Measurements from ENCODE around the gene AGTR1.

AGTR1 gene

DNA sequence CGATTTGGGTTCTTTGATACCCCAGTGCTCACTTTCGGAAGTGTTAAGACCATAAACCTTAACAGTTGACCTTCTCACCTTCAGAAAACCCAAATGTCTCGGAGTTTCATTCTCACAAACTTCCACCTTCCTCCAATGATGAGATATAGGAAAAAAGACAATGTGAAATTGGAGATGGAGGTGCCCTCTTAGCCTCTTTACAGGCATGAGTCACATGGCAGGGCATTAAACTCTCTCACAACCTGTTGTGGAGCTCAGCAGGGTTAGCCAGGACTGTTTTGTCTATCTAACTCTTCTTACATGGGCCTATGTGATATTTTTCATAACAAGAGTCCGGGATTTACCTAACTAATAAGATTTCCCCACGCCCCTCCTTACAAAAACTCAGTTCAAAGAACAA is 10.7 kb downstream of the AGTR1 start:
- Histone ChIP-seq H3K4me2 (ENCODE audit: low read length) (no peak overlapping the region), H3K79me2 (no peaks in the 10 kb centered on the region), H3K27ac (no peak overlapping the region), H2AFZ (no peak overlapping the region), H3K4me3 (ENCODE audit: low read depth, low read length) (no peak overlapping the region), H3K27me3 (ENCODE audit: control insufficient read depth, insufficient read depth, low read length) (no peaks in the 10 kb centered on the region), H3K9me3 (ENCODE audit: control insufficient read depth, low read length) (no peaks in the 10 kb centered on the region), H3K9ac (no peak overlapping the region), H3K36me3 (ENCODE audit: control insufficient read depth, insufficient read depth, low read length) (no peaks in the 10 kb centered on the region), H3K4me1 (no peaks in the 10 kb centered on the region)
- TF ChIP-seq, protein P1, sequence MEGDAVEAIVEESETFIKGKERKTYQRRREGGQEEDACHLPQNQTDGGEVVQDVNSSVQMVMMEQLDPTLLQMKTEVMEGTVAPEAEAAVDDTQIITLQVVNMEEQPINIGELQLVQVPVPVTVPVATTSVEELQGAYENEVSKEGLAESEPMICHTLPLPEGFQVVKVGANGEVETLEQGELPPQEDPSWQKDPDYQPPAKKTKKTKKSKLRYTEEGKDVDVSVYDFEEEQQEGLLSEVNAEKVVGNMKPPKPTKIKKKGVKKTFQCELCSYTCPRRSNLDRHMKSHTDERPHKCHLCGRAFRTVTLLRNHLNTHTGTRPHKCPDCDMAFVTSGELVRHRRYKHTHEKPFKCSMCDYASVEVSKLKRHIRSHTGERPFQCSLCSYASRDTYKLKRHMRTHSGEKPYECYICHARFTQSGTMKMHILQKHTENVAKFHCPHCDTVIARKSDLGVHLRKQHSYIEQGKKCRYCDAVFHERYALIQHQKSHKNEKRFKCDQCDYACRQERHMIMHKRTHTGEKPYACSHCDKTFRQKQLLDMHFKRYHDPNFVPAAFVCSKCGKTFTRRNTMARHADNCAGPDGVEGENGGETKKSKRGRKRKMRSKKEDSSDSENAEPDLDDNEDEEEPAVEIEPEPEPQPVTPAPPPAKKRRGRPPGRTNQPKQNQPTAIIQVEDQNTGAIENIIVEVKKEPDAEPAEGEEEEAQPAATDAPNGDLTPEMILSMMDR (IDR thresholded peaks at IDR 0.05): no peak

DNA sequence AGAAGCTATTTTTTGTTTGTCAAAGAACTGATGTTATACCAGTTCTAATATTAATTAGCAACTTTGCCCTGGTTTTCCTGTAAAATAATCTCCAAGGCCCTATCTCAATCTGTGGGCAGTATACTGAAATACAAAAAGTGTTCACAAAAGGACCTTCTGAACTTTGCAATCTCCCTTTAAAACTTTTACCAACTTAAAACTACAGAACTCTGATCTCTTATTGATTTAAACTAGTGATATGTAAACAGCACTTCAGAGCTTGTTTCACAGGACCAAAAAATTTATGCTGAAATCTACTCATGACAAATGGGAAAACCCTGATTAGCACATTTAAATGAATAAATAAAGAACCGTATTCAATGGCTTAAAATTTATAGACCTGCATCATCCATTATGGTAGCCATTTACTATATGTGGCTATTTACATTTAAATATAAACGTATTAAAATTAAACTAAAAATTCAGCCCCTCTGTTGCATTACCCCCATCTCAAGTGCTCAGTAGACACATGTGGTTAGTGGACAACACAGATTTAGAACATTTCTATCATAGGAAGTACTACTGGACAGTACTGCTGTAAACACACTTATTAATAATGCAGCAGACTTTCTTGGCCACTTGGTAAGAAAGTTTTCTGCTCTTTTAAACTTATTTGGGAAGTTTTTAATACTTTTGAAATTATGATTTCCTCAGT is 12.0 kb downstream of the AGTR1 start:
- TF ChIP-seq, protein P1 (IDR thresholded peaks at IDR 0.05): no peak
- Histone ChIP-seq H3K9ac (no peak overlapping the region), H3K27ac (no peak overlapping the region), H2AFZ (no peak overlapping the region), H3K4me1 (no peaks in the 10 kb centered on the region), H3K79me2 (no peaks in the 10 kb centered on the region), H3K27me3 (ENCODE audit: control insufficient read depth, insufficient read depth, low read length) (no peaks in the 10 kb centered on the region), H3K4me3 (ENCODE audit: low read depth, low read length) (no peak overlapping the region), H3K4me2 (ENCODE audit: low read length) (no peak overlapping the region), H3K36me3 (ENCODE audit: control insufficient read depth, insufficient read depth, low read length) (no peaks in the 10 kb centered on the region), H3K9me3 (ENCODE audit: control insufficient read depth, low read length) (no peaks in the 10 kb centered on the region)

DNA sequence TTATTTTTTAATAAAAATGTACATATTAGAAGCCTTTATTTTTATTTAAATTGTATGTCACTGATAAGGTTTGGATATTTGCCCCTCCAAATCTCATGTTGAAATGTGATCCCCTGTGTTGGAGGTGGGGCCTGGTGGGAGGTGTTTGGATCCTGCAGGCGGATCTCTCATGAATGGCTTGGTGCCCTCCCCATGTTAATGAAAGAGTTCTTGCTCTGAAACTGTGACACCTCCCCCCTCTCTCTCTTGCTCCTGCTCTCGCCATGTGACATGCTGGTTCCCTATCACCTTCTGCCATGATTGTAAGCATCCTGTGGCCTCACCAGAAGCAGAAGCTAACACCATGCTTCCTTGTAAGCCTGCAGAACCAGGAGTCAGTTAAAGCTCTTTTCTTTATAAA is 13.0 kb downstream of the AGTR1 start:
- Histone ChIP-seq H3K27me3 (ENCODE audit: control insufficient read depth, insufficient read depth, low read length) (no peaks in the 10 kb centered on the region), H2AFZ (no peak overlapping the region), H3K4me2 (ENCODE audit: low read length) (no peak overlapping the region), H3K9me3 (ENCODE audit: control insufficient read depth, low read length) (no peaks in the 10 kb centered on the region), H3K36me3 (ENCODE audit: control insufficient read depth, insufficient read depth, low read length) (no peaks in the 10 kb centered on the region), H3K4me3 (ENCODE audit: low read depth, low read length) (no peak overlapping the region), H3K9ac (no peak overlapping the region), H3K79me2 (no peaks in the 10 kb centered on the region), H3K27ac (no peak overlapping the region), H3K4me1 (no peaks in the 10 kb centered on the region)
- TF ChIP-seq, protein P1 (IDR thresholded peaks at IDR 0.05): no peak

DNA sequence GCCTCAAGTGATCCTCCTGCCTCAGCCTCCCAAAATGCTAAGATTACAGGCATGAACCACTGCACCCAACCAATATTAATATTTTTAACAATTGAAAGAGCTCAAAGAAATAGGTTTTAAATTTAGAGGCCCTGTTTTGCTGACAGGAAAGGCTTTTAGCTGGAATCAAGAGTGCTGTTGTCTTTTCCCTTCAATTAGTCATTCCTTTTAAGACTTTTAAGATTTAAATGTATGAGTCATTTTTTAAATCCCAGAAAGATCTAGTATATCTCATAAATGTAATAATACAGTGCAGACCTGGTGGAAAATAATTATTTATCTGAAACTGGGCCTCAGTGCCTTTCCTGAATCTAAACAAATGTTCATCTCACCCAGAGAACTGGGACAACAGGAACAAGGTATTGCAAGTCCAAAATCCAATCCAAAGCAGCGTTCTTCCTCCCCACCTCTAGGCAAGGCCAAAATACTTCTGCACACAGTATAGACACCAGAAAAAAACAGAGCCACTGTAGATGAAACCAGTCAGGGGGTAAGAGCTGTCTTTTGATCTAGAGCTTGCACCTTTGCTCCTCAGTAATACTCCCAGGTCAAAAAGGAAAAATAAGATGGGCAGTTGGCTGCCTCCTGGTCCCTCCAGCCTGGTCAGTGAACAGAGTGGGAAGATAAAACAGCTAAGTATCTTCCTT is 14.4 kb downstream of the AGTR1 start:
- Histone ChIP-seq H3K4me3 (ENCODE audit: low read depth, low read length) (no peak overlapping the region), H3K27me3 (ENCODE audit: control insufficient read depth, insufficient read depth, low read length) (no peaks in the 10 kb centered on the region), H3K36me3 (ENCODE audit: control insufficient read depth, insufficient read depth, low read length) (no peaks in the 10 kb centered on the region), H3K27ac (no peak overlapping the region), H3K9me3 (ENCODE audit: control insufficient read depth, low read length) (no peaks in the 10 kb centered on the region), H3K4me2 (ENCODE audit: low read length) (no peak overlapping the region), H3K79me2 (no peaks in the 10 kb centered on the region), H3K4me1 (no peaks in the 10 kb centered on the region), H3K9ac (no peak overlapping the region), H2AFZ (no peak overlapping the region)
- TF ChIP-seq, protein P1 (IDR thresholded peaks at IDR 0.05): no peak

DNA sequence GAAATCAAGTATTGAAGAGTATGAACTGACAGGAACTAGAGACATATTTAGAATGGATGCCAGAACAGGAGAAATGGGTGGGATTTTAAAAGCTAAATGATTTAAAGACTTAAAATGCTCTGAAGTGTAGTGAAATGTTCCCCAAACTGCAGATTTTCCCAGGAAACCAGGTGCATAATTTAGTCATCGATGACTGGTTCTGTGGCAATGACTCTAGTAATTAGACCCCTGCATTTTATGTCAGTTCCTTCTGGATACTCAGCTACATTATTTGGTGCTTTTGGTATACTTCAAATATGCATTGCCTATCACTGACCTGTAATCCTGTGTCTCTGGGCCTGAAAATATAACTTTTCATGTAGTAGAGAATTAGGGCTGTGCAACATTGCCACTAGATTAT is 16.8 kb downstream of the AGTR1 start:
- Histone ChIP-seq H3K4me1 (no peaks in the 10 kb centered on the region), H3K9ac (no peak overlapping the region), H3K79me2 (no peaks in the 10 kb centered on the region), H3K36me3 (ENCODE audit: control insufficient read depth, insufficient read depth, low read length) (no peaks in the 10 kb centered on the region), H3K9me3 (ENCODE audit: control insufficient read depth, low read length) (no peaks in the 10 kb centered on the region), H3K4me2 (ENCODE audit: low read length) (no peak overlapping the region), H3K27me3 (ENCODE audit: control insufficient read depth, insufficient read depth, low read length) (no peaks in the 10 kb centered on the region), H3K4me3 (ENCODE audit: low read depth, low read length) (no peak overlapping the region), H2AFZ (no peak overlapping the region), H3K27ac (no peak overlapping the region)
- TF ChIP-seq, protein P1 (IDR thresholded peaks at IDR 0.05): no peak
